Activated CD8-positive, alpha-beta memory T cell treated with anti-CD3 and anti-CD28 coated beads, Interleukin-2, amount 50 U/mL, for 4 hours (primary cell): Measurements from ENCODE around the gene CXorf58.
"Not testable (repeated sequence)": the region's sequence is repeated elsewhere in the genome, so short reads cannot be mapped to it uniquely, and the experiment has no call there.

ENCODE experiments used
- DNase-seq: peaks from one replicate; pipeline ENCODE4 v3.0.0-alpha.2; 2020

The CXorf58 gene

GRCh38 chrX:23907498-23908218 is at the start of gene CXorf58, which contains the start of gene APOO:
Gene CXorf58, plus strand, starts transcription at chrX:23908006. Its CDS starts 2,297 bp downstream, at chrX:23910303.
Gene APOO, minus strand, starts transcription at chrX:23907938. Its CDS starts 236 bp downstream, at chrX:23907702.
- peak; percentile 89 for DNase-seq

- DNase-seq = not testable (repeated sequence)
Observed at GRCh38 chrX:23859238-23859637, 48.6 kb upstream of the CXorf58 start.

- no peak for DNase-seq
Observed at GRCh38 chrX:23861215-23861896, 46.5 kb upstream of the CXorf58 start.

- DNase-seq = not testable (repeated sequence)
Observed at GRCh38 chrX:23861952-23862351, 45.9 kb upstream of the CXorf58 start.

GRCh38 chrX:23864742-23865326 is 43.0 kb upstream of the CXorf58 start:
- DNase-seq = no peak

- DNase-seq = no peak
Observed at GRCh38 chrX:23870041-23870440, 37.8 kb upstream of the CXorf58 start.

- no peak for DNase-seq
Observed at GRCh38 chrX:23871905-23872546, 35.8 kb upstream of the CXorf58 start.

GRCh38 chrX:23879380-23880090 is 28.3 kb upstream of the CXorf58 start:
- no peak for DNase-seq

- DNase-seq = no peak
Observed at GRCh38 chrX:23883737-23884354, 24.0 kb upstream of the CXorf58 start.

GRCh38 chrX:23884427-23885024 is 23.3 kb upstream of the CXorf58 start:
- no peak for DNase-seq

- DNase-seq = no peak
Observed at GRCh38 chrX:23885803-23886202, 22.0 kb upstream of the CXorf58 start.

- DNase-seq = no peak
Observed at GRCh38 chrX:23887451-23887850, 20.4 kb upstream of the CXorf58 start.

GRCh38 chrX:23887918-23888317 is 19.9 kb upstream of the CXorf58 start:
- no peak for DNase-seq

GRCh38 chrX:23888887-23889501 is 18.8 kb upstream of the CXorf58 start:
- no peak for DNase-seq

- DNase-seq = no peak
Observed at GRCh38 chrX:23890933-23891332, 16.9 kb upstream of the CXorf58 start.

- not testable (repeated sequence) for DNase-seq
Observed at GRCh38 chrX:23894993-23895392, 12.8 kb upstream of the CXorf58 start.

- not testable (repeated sequence) for DNase-seq
Observed at GRCh38 chrX:23896539-23896938, 11.3 kb upstream of the CXorf58 start.

GRCh38 chrX:23896981-23897380 is 10.8 kb upstream of the CXorf58 start:
- DNase-seq = no peak

- no peak for DNase-seq
Observed at GRCh38 chrX:23898412-23898959, 9.3 kb upstream of the CXorf58 start.

GRCh38 chrX:23900220-23900797 is 7.5 kb upstream of the CXorf58 start:
- no peak for DNase-seq

GRCh38 chrX:23901060-23901459 is 6.7 kb upstream of the CXorf58 start:
- no peak for DNase-seq
